ENCODE measurements around the gene AGPAT3. TPM values are rescaled to one million over a fixed set of nuclear protein-coding genes. Genes with fewer than 3 reads are reported as not detected.

Gene AGPAT3
- total RNA-seq, 4 donors from 2014 or later, result 61.0 to 77.9 (median 69.4) TPM

- Histone ChIP-seq H3K4me1 (no peaks in the 10 kb centered on the region), H3K27ac (peak overlapping the region; percentile 60), H3K36me3 (no peaks in the 10 kb centered on the region), H3K4me3 (no peak overlapping the region), H3K27me3 (no peaks in the 10 kb centered on the region), H3K9me3 (no peaks in the 10 kb centered on the region)
- TF ChIP-seq EP300 (IDR thresholded peaks at IDR 0.05), result no peak
- no peak for TF ChIP-seq POLR2A (IDR thresholded peaks at IDR 0.05)
- TF ChIP-seq CTCF (IDR thresholded peaks at IDR 0.05), result no peak
- TF ChIP-seq POLR2AphosphoS5 (IDR thresholded peaks at IDR 0.05), result no peak
- WGBS, result 87% methylated on average over 9 of the region's 9 CpGs
- DNase-seq (ENCODE audit: low spot score in 2 of 2), result no peak
Measured at GRCh38 chr21:44005593-44005992, 140.6 kb downstream of the AGPAT3 start.

GRCh38 chr21:44006017-44006619 lies 141.1 kb downstream of the AGPAT3 start:
- 68% methylated on average over 9 of the region's 9 CpGs for WGBS
- no peaks in the 10 kb centered on the region for H3K27me3 ChIP-seq
- H3K4me3 ChIP-seq, result no peak overlapping the region
- TF ChIP-seq POLR2AphosphoS5 (IDR thresholded peaks at IDR 0.05), result no peak
- no peak for TF ChIP-seq CTCF (IDR thresholded peaks at IDR 0.05)
- no peak for TF ChIP-seq POLR2A (IDR thresholded peaks at IDR 0.05)
- no peak for TF ChIP-seq EP300 (IDR thresholded peaks at IDR 0.05)
- H3K27ac ChIP-seq, result peak overlapping the region; percentile 60
- H3K4me1 ChIP-seq, result peaks cover 3% of the 10 kb centered on the region
- DNase-seq (ENCODE audit: low spot score in 2 of 2), result peak in 1 of 2 donors; percentile 45
- no peaks in the 10 kb centered on the region for H3K9me3 ChIP-seq
- no peaks in the 10 kb centered on the region for H3K36me3 ChIP-seq

- Histone ChIP-seq H3K27me3 (no peaks in the 10 kb centered on the region), H3K4me3 (no peak overlapping the region), H3K27ac (peak overlapping the region; percentile 55), H3K9me3 (no peaks in the 10 kb centered on the region), H3K36me3 (no peaks in the 10 kb centered on the region), H3K4me1 (peaks cover 8% of the 10 kb centered on the region)
- peak in 1 of 2 donors; percentile 59 for DNase-seq (ENCODE audit: low spot score in 2 of 2)
- no peak for TF ChIP-seq POLR2AphosphoS5 (IDR thresholded peaks at IDR 0.05)
- TF ChIP-seq POLR2A (IDR thresholded peaks at IDR 0.05), result no peak
- no peak for TF ChIP-seq CTCF (IDR thresholded peaks at IDR 0.05)
- no peak for TF ChIP-seq EP300 (IDR thresholded peaks at IDR 0.05)
- WGBS, result 63% methylated on average over 8 of the region's 8 CpGs
Measured at GRCh38 chr21:44006656-44007055, 141.6 kb downstream of the AGPAT3 start.

- no peak overlapping the region for H3K27ac ChIP-seq
- 85% methylated on average over 8 of the region's 9 CpGs for WGBS
- H3K27me3 ChIP-seq, result no peaks in the 10 kb centered on the region
- H3K4me3 ChIP-seq, result no peak overlapping the region
- no peaks in the 10 kb centered on the region for H3K36me3 ChIP-seq
- peaks cover 35% of the 10 kb centered on the region for H3K4me1 ChIP-seq
- peak in 1 of 2 donors; percentile 48 for DNase-seq (ENCODE audit: low spot score in 2 of 2)
- H3K9me3 ChIP-seq, result no peaks in the 10 kb centered on the region
- TF ChIP-seq POLR2A (IDR thresholded peaks at IDR 0.05) (no peak), POLR2AphosphoS5 (IDR thresholded peaks at IDR 0.05) (no peak), CTCF (IDR thresholded peaks at IDR 0.05) (no peak), EP300 (IDR thresholded peaks at IDR 0.05) (no peak)
Measured at GRCh38 chr21:44010429-44010828, 145.4 kb downstream of the AGPAT3 start.

- Histone ChIP-seq H3K27ac (no peak overlapping the region), H3K9me3 (no peaks in the 10 kb centered on the region), H3K4me1 (peaks cover 41% of the 10 kb centered on the region), H3K36me3 (no peaks in the 10 kb centered on the region), H3K4me3 (peak overlapping the region; percentile 91), H3K27me3 (no peaks in the 10 kb centered on the region)
- WGBS, result 84% methylated on average over 9 of the region's 9 CpGs
- no peak for DNase-seq (ENCODE audit: low spot score in 2 of 2)
- no peak for TF ChIP-seq POLR2A (IDR thresholded peaks at IDR 0.05)
- no peak for TF ChIP-seq EP300 (IDR thresholded peaks at IDR 0.05)
- TF ChIP-seq POLR2AphosphoS5 (IDR thresholded peaks at IDR 0.05), result no peak
- TF ChIP-seq CTCF (IDR thresholded peaks at IDR 0.05), result no peak
Measured at GRCh38 chr21:44011123-44011522, 146.1 kb downstream of the AGPAT3 start.

Measured in suprapubic skin (tissue), 4 donors.